Midbrain (tissue), 1 donor: ENCODE results near the gene SMARCB1.
A peak's percentile ranks its signal among the peaks of the same experiment; 100 is the strongest.
"Not testable (repeated sequence)": the region's sequence is repeated elsewhere in the genome, so short reads cannot be mapped to it uniquely, and the experiment has no call there.

ENCODE experiments used
- DNase-seq: peaks from one replicate; lab custom pipeline; 2025; lab: John Stamatoyannopoulos, UW

SMARCB1 gene

GRCh38 chr22:23846081-23846469, 59.3 kb downstream of the SMARCB1 start:
- no peak for DNase-seq

GRCh38 chr22:23847310-23847920, 60.6 kb downstream of the SMARCB1 start:
- DNase-seq = no peak

GRCh38 chr22:23847991-23848864, 61.5 kb downstream of the SMARCB1 start:
- DNase-seq = no peak

- peak; percentile 86 for DNase-seq
Measured at GRCh38 chr22:23849009-23850006, 62.5 kb downstream of the SMARCB1 start.

- DNase-seq = no peak
Measured at GRCh38 chr22:23850136-23850611, 63.4 kb downstream of the SMARCB1 start.

- DNase-seq = peak; percentile 76
Measured at GRCh38 chr22:23856721-23857605, 70.2 kb downstream of the SMARCB1 start.

GRCh38 chr22:23857606-23858483, 71.1 kb downstream of the SMARCB1 start, which contains the start of gene SLC2A11:
Gene SLC2A11, plus strand, starts transcription at chr22:23857875. Its CDS starts 125 bp downstream, at chr22:23858000.
- peak; percentile 97 for DNase-seq

- no peak for DNase-seq
Measured at GRCh38 chr22:23858484-23858815, 71.7 kb downstream of the SMARCB1 start.

GRCh38 chr22:23859201-23859600, 72.4 kb downstream of the SMARCB1 start:
- DNase-seq = no peak

- not testable (repeated sequence) for DNase-seq
Measured at GRCh38 chr22:23860187-23860586, 73.4 kb downstream of the SMARCB1 start.

GRCh38 chr22:23862103-23862502, 75.3 kb downstream of the SMARCB1 start:
- peak; percentile 13 for DNase-seq

GRCh38 chr22:23864499-23865154, 77.9 kb downstream of the SMARCB1 start:
- not testable (repeated sequence) for DNase-seq

- no peak for DNase-seq
Measured at GRCh38 chr22:23868580-23868979, 81.8 kb downstream of the SMARCB1 start.

GRCh38 chr22:23874871-23875270, 88.1 kb downstream of the SMARCB1 start:
- no peak for DNase-seq

- no peak for DNase-seq
Measured at GRCh38 chr22:23875801-23876200, 89.0 kb downstream of the SMARCB1 start.

- DNase-seq = no peak
Measured at GRCh38 chr22:23877566-23877965, 90.8 kb downstream of the SMARCB1 start.

- peak; percentile 60 for DNase-seq
Measured at GRCh38 chr22:23878219-23878618, 91.5 kb downstream of the SMARCB1 start.

- no peak for DNase-seq
Measured at GRCh38 chr22:23882370-23882769, 95.6 kb downstream of the SMARCB1 start.

- DNase-seq = no peak
Measured at GRCh38 chr22:23883658-23884057, 96.9 kb downstream of the SMARCB1 start.
